Measurements from ENCODE around the gene KLK15.

DNA sequence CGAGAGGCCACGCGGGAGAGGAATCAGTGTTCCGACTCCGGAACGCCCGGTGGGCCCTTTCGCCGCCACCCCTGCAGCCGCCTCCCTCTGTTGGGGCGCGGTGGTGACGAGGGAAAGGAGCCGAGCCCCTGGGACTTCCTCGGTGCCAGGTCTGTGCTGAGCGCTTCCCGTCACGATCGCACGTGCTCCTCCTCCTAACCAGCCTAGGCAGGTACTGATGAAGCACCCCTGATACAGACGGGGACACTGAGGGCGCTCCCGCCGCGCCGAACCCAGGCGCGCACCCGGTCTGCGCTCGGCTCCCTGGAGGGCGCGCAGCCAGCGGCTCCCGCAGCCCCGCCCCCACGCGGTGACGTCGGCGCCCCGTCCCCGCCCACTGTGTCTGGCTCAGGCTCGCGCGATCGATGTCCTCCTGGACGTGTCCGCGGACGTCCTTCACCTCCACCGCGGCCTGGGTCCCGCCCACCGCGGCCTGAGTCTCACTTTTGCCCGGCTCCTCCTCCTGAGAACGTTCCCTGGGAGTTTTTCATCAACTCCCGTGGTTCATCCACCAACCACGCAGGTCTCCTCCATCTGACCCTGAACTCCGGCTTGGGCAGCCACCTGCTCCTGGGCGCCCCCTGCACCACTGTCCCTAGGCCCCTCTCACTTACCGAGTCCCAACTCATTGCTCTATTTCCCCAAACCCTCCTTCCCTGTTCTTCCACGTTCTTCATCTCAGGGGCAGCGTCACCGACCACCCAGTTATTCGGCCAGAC, 2.6 kb upstream of the KLK15 start:
- TF ChIP-seq EZH2 (IDR thresholded peaks at IDR 0.05; ENCODE audit: borderline replicate concordance, low read length): no peak
- TF ChIP-seq, protein P1, sequence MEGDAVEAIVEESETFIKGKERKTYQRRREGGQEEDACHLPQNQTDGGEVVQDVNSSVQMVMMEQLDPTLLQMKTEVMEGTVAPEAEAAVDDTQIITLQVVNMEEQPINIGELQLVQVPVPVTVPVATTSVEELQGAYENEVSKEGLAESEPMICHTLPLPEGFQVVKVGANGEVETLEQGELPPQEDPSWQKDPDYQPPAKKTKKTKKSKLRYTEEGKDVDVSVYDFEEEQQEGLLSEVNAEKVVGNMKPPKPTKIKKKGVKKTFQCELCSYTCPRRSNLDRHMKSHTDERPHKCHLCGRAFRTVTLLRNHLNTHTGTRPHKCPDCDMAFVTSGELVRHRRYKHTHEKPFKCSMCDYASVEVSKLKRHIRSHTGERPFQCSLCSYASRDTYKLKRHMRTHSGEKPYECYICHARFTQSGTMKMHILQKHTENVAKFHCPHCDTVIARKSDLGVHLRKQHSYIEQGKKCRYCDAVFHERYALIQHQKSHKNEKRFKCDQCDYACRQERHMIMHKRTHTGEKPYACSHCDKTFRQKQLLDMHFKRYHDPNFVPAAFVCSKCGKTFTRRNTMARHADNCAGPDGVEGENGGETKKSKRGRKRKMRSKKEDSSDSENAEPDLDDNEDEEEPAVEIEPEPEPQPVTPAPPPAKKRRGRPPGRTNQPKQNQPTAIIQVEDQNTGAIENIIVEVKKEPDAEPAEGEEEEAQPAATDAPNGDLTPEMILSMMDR (conservative IDR thresholded peaks at IDR 0.05 in 1 of 2, IDR thresholded peaks at IDR 0.05 in 1 of 2; ENCODE audit: extremely low read depth in 1 of 2, insufficient read depth in 1 of 2, low read depth in 1 of 2, low read length in 2 of 2): no peak

Measured in mammary epithelial cell (primary cell).